Measurements from ENCODE around the gene PRKRIP1. TPM values are rescaled to one million over a fixed set of nuclear protein-coding genes. Genes with fewer than 3 reads are reported as not detected.

The PRKRIP1 gene
- total and polyA plus RNA-seq, 4 donors, result 5.4 to 15.8 (median 7.1) TPM

GRCh38 chr7:102467581-102468477, 71.7 kb downstream of the PRKRIP1 start:
- Histone ChIP-seq H3K36me3 (ENCODE audit: control insufficient read depth in 4 of 4, insufficient read depth in 3 of 4, low read depth in 1 of 4, low read length in 3 of 4) (peaks cover 0 to 7% (median 4%) of the 10 kb centered on the region in 4 donors), H3K9me3 (ENCODE audit: control insufficient read depth in 4 of 4, low read length in 3 of 4) (no peaks in the 10 kb centered on the region), H3K27ac (ENCODE audit: low read depth in 1 of 2, low read length in 2 of 2) (no peak overlapping the region), H3K4me3 (ENCODE audit: low read depth in 1 of 3, low read length in 3 of 3) (no peak overlapping the region), H3K27me3 (ENCODE audit: control insufficient read depth in 4 of 4, insufficient read depth in 4 of 4, low read length in 3 of 4) (no peaks in the 10 kb centered on the region), H3K4me1 (ENCODE audit: control insufficient read depth in 4 of 4, insufficient read depth in 4 of 4, low read length in 3 of 4) (peaks cover 14 to 67% (median 55%) of the 10 kb centered on the region in 4 donors), H3K9ac (ENCODE audit: low read depth in 1 of 2, low read length in 2 of 2) (no peak overlapping the region)
- TF ChIP-seq ATF3 (IDR thresholded peaks at IDR 0.05), result no peak
- no peak for TF ChIP-seq YY1 (IDR thresholded peaks at IDR 0.05)
- TF ChIP-seq JUND (IDR thresholded peaks at IDR 0.05), result no peak
- no peak for DNase-seq (ENCODE audit: low spot score)
- 96% methylated on average over 24 of the region's 24 CpGs for WGBS

- Histone ChIP-seq H3K36me3 (ENCODE audit: control insufficient read depth in 4 of 4, insufficient read depth in 3 of 4, low read depth in 1 of 4, low read length in 3 of 4) (peaks cover 2 to 15% (median 9%) of the 10 kb centered on the region in 4 donors), H3K9ac (ENCODE audit: low read depth in 1 of 2, low read length in 2 of 2) (no peak overlapping the region), H3K9me3 (ENCODE audit: control insufficient read depth in 4 of 4, low read length in 3 of 4) (no peaks in the 10 kb centered on the region), H3K27ac (ENCODE audit: low read depth in 1 of 2, low read length in 2 of 2) (peak overlapping the region in 1 of 2 donors; percentile 84), H3K4me3 (ENCODE audit: low read depth in 1 of 3, low read length in 3 of 3) (no peak overlapping the region), H3K27me3 (ENCODE audit: control insufficient read depth in 4 of 4, insufficient read depth in 4 of 4, low read length in 3 of 4) (no peaks in the 10 kb centered on the region), H3K4me1 (ENCODE audit: control insufficient read depth in 4 of 4, insufficient read depth in 4 of 4, low read length in 3 of 4) (peaks cover 14 to 67% (median 53%) of the 10 kb centered on the region in 4 donors)
- WGBS, result 77% methylated on average over 40 of the region's 40 CpGs
- TF ChIP-seq YY1 (IDR thresholded peaks at IDR 0.05) (no peak), FOXA2 (IDR thresholded peaks at IDR 0.05) (no peak)
- DNase-seq (ENCODE audit: low spot score), result no peak
Measured at GRCh38 chr7:102468478-102469350, 72.6 kb downstream of the PRKRIP1 start.

GRCh38 chr7:102469351-102469971, 73.3 kb downstream of the PRKRIP1 start:
- H3K27ac ChIP-seq (ENCODE audit: low read depth in 1 of 2, low read length in 2 of 2), result peak overlapping the region; percentile 84 to 86
- no peak for TF ChIP-seq JUND (IDR thresholded peaks at IDR 0.05)
- WGBS, result 51% methylated on average over 24 of the region's 24 CpGs

GRCh38 chr7:102469972-102470825, 74.0 kb downstream of the PRKRIP1 start:
- Histone ChIP-seq H3K4me3 (ENCODE audit: low read depth in 1 of 3, low read length in 3 of 3) (peak overlapping the region in 1 of 3 donors; percentile 2), H3K27ac (ENCODE audit: low read depth in 1 of 2, low read length in 2 of 2) (peak overlapping the region; percentile 84 to 86), H3K36me3 (ENCODE audit: control insufficient read depth in 4 of 4, insufficient read depth in 3 of 4, low read depth in 1 of 4, low read length in 3 of 4) (peaks cover 2 to 16% (median 11%) of the 10 kb centered on the region in 4 donors), H3K9ac (ENCODE audit: low read depth in 1 of 2, low read length in 2 of 2) (peak overlapping the region in 1 of 2 donors; percentile 0), H3K27me3 (ENCODE audit: control insufficient read depth in 4 of 4, insufficient read depth in 4 of 4, low read length in 3 of 4) (no peaks in the 10 kb centered on the region), H3K4me1 (ENCODE audit: control insufficient read depth in 4 of 4, insufficient read depth in 4 of 4, low read length in 3 of 4) (peaks cover 11 to 62% (median 47%) of the 10 kb centered on the region in 4 donors), H3K9me3 (ENCODE audit: control insufficient read depth in 4 of 4, low read length in 3 of 4) (no peaks in the 10 kb centered on the region)
- DNase-seq (ENCODE audit: low spot score), result peak; percentile 32
- 32% methylated on average over 20 of the region's 20 CpGs for WGBS
- TF ChIP-seq HNF4G (IDR thresholded peaks at IDR 0.05), result peak; percentile 62
- TF ChIP-seq MAX (IDR thresholded peaks at IDR 0.05), result peak; percentile 74
- peak in 1 of 2 donors; percentile 54 for TF ChIP-seq GABPA (IDR thresholded peaks at IDR 0.05 in 1 of 2, conservative IDR thresholded peaks at IDR 0.05 in 1 of 2)
- peak; percentile 23 for TF ChIP-seq ZBTB33 (IDR thresholded peaks at IDR 0.05)
- no peak for TF ChIP-seq NR2F2 (IDR thresholded peaks at IDR 0.05)
- TF ChIP-seq JUND (IDR thresholded peaks at IDR 0.05), result peak in 1 of 2 donors; percentile 21
- peak; percentile 90 to 94 for TF ChIP-seq RXRA (IDR thresholded peaks at IDR 0.05)
- no peak for TF ChIP-seq TAF1 (conservative IDR thresholded peaks at IDR 0.05)
- peak; percentile 71 for TF ChIP-seq SP1 (IDR thresholded peaks at IDR 0.05)
- no peak for TF ChIP-seq ATF3 (IDR thresholded peaks at IDR 0.05)
- TF ChIP-seq YY1 (IDR thresholded peaks at IDR 0.05), result peak; percentile 43
- TF ChIP-seq HNF4A (conservative IDR thresholded peaks at IDR 0.05), result peak; percentile 73 to 79

More at GRCh38 chr7:102469351-102469971, 73.3 kb downstream of the PRKRIP1 start:
- H3K9me3 ChIP-seq (ENCODE audit: control insufficient read depth in 4 of 4, low read length in 3 of 4), result no peaks in the 10 kb centered on the region
- H3K27me3 ChIP-seq (ENCODE audit: control insufficient read depth in 4 of 4, insufficient read depth in 4 of 4, low read length in 3 of 4), result no peaks in the 10 kb centered on the region
- H3K4me3 ChIP-seq (ENCODE audit: low read depth in 1 of 3, low read length in 3 of 3), result no peak overlapping the region
- H3K4me1 ChIP-seq (ENCODE audit: control insufficient read depth in 4 of 4, insufficient read depth in 4 of 4, low read length in 3 of 4), result peaks cover 11 to 62% (median 47%) of the 10 kb centered on the region in 4 donors
- H3K9ac ChIP-seq (ENCODE audit: low read depth in 1 of 2, low read length in 2 of 2), result peak overlapping the region in 1 of 2 donors; percentile 0
- peak; percentile 31 for DNase-seq (ENCODE audit: low spot score)
- H3K36me3 ChIP-seq (ENCODE audit: control insufficient read depth in 4 of 4, insufficient read depth in 3 of 4, low read depth in 1 of 4, low read length in 3 of 4), result peaks cover 2 to 16% (median 11%) of the 10 kb centered on the region in 4 donors

Data from liver (tissue), 9 donors.